Activated naive CD4-positive, alpha-beta T cell treated with anti-CD3 and anti-CD28 coated beads for 36 hours (primary cell): ENCODE data around the gene PACRGL. TPM values are rescaled to one million over a fixed set of nuclear protein-coding genes. Genes with fewer than 3 reads are reported as not detected.

ENCODE experiments used
- CTCF ChIA-PET: fragments of 350-600 bp; sonication (Branson Sonifier 250); formaldehyde crosslinking; loops from one replicate; lab custom pipeline; 2021; ENCODE audit warnings: antibody characterized with exemption; lab: Charles Lee
- DNase-seq: peaks from one replicate; pipeline ENCODE4 v3.0.0-alpha.2; 2020
- H3K27ac Mint-ChIP-seq: one replicate; pipeline ENCODE4 v1.8.0; 2021; ENCODE audit warnings: mild to moderate bottlenecking, mixed read lengths
- H3K27me3 Mint-ChIP-seq: one replicate; pipeline ENCODE4 v1.8.0; 2021; ENCODE audit warnings: low read depth, mixed read lengths
- H3K36me3 Mint-ChIP-seq: one replicate; pipeline ENCODE4 v1.8.0; 2021; ENCODE audit warnings: low read depth, mixed read lengths
- H3K4me1 Mint-ChIP-seq: one replicate; pipeline ENCODE4 v1.8.0; 2021; ENCODE audit warnings: low read depth, mixed read lengths
- H3K4me3 Mint-ChIP-seq: one replicate; pipeline ENCODE4 v1.8.0; 2021; ENCODE audit warnings: mild to moderate bottlenecking, moderate library complexity, mixed read lengths
- H3K9me3 Mint-ChIP-seq: one replicate; pipeline ENCODE4 v1.8.0; 2021; ENCODE audit warnings: mixed read lengths
- intact Hi-C: fragments of 100-400 bp; cut with micrococcal nuclease; formaldehyde crosslinking; loops from one replicate; pipeline ENCODE4 v1.15.1; 2023
- total RNA-seq, 2 experiments: library from RNA; stranded (reverse); gene quantifications; one replicate each; pipeline ENCODE4 v1.2.3, GENCODE V29; 2021

The PACRGL gene
- 10 to 100 TPM; 13.0 to 13.1 TPM for total RNA-seq

GRCh38 chr4:20700007-20700761 is at the start of gene PACRGL:
PACRGL (plus strand) TSS chr4:20700458; CDS start chr4:20704482, 4,024 bp downstream.
- Mint-ChIP-seq H3K9me3 (no peaks in the 10 kb centered on the region), H3K4me1 (peaks cover 30% of the 10 kb centered on the region), H3K27ac (peak within 1 kb of the TSS; percentile 85), H3K36me3 (peaks cover 11% of the 10 kb centered on the region), H3K4me3 (peak within 1 kb of the TSS; percentile 89), H3K27me3 (no peaks in the 10 kb centered on the region)
- intact Hi-C loops: loop anchor here (1.0 to 10.0 kb wide), 3 partner anchors 281 to 1805 kb away; no protein-coding TSS in a partner anchor
- peak; percentile 93 for DNase-seq
- CTCF ChIA-PET: interaction anchor here (1.0 to 2.5 kb wide), 3 partner anchors 12 to 76 kb away, joined by 3 to 12 read pairs (median 11); no protein-coding TSS in a partner anchor

DNA sequence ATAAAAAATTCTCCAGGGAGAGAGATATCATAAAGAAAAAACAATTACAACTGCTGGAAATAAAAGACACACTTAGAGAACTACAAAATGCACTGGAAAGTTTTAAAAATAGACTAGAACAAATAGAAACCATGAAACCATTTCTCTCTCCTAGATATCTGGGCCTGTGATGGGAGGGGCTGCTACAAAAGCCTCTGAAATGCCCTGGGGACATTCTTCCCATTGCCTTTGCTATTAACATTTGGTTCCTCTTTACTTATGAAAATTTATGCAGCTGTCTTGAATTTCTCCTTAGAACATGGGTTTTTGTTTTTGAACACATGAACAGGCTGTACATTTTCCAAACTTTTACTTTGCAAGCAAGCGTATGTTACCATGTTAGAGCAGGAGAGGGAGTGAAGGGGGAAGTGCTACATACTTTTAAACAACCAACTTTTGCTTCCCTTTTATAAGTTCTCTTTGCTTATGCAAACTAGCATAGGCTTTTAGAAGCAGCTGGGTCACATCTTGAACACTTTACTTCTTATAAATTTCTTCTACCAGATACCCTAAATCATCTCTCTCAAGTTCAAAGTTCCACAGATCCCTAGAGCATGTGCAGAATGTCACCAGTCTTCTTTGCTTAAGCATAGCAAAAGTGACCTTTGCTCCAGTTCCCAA is 47.9 kb upstream of the PACRGL start:
- intact Hi-C loops: no loop called here
- Mint-ChIP-seq H3K9me3 (no peaks in the 10 kb centered on the region), H3K27me3 (peaks cover 21% of the 10 kb centered on the region), H3K4me1 (no peaks in the 10 kb centered on the region), H3K4me3 (no peak overlapping the region), H3K36me3 (no peaks in the 10 kb centered on the region), H3K27ac (no peak overlapping the region)
- CTCF ChIA-PET: no interaction called here
- DNase-seq: no peak

GRCh38 chr4:20658456-20658855 is 41.8 kb upstream of the PACRGL start:
- CTCF ChIA-PET: no interaction called here
- Mint-ChIP-seq H3K36me3 (no peaks in the 10 kb centered on the region), H3K4me1 (peaks cover 2% of the 10 kb centered on the region), H3K27ac (no peak overlapping the region), H3K9me3 (no peaks in the 10 kb centered on the region), H3K27me3 (peaks cover 9% of the 10 kb centered on the region), H3K4me3 (no peak overlapping the region)
- no peak for DNase-seq
- intact Hi-C loops: no loop called here

GRCh38 chr4:20662851-20663250 is 37.4 kb upstream of the PACRGL start:
- H3K27me3 Mint-ChIP-seq: peaks cover 22% of the 10 kb centered on the region
- H3K9me3 Mint-ChIP-seq: no peaks in the 10 kb centered on the region
- H3K27ac Mint-ChIP-seq: no peak overlapping the region
- peaks cover 2% of the 10 kb centered on the region for H3K4me1 Mint-ChIP-seq
- no peak for DNase-seq
- CTCF ChIA-PET: no interaction called here
- H3K36me3 Mint-ChIP-seq: no peaks in the 10 kb centered on the region
- intact Hi-C loops: no loop called here
- H3K4me3 Mint-ChIP-seq: no peak overlapping the region

- CTCF ChIA-PET: interaction anchor here (0.9 to 1.3 kb wide), 2 partner anchors 18 to 105 kb away, joined by 3 to 4 read pairs; no protein-coding TSS in a partner anchor
- intact Hi-C loops: no loop called here
- H3K9me3 Mint-ChIP-seq: no peaks in the 10 kb centered on the region
- no peak overlapping the region for H3K27ac Mint-ChIP-seq
- H3K27me3 Mint-ChIP-seq: peaks cover 22% of the 10 kb centered on the region
- no peak overlapping the region for H3K4me3 Mint-ChIP-seq
- no peaks in the 10 kb centered on the region for H3K36me3 Mint-ChIP-seq
- DNase-seq: no peak
- peaks cover 2% of the 10 kb centered on the region for H3K4me1 Mint-ChIP-seq
Measured at GRCh38 chr4:20666012-20666860, 34.0 kb upstream of the PACRGL start.

DNA sequence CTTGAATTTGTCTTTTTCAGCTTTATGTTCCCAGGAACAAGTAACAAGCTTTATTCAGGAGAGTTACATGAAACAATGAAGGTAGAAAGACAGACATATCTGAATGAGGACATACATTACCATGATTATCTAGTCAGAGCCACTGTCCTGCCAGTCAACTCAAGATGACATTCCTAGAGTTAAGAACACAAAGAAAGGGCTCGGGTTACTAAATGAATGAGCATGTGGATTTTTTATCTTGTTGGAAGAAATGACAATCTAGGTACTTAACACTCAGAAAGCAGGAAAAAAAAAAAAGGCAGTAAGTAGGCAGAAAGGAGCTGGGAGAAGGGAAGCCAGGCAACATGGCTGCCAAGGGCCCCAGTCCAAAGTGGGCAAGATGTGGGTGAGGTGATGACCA is 28.0 kb upstream of the PACRGL start:
- no peak for DNase-seq
- Mint-ChIP-seq H3K9me3 (no peaks in the 10 kb centered on the region), H3K27me3 (peaks cover 6% of the 10 kb centered on the region), H3K4me3 (no peak overlapping the region), H3K36me3 (no peaks in the 10 kb centered on the region), H3K4me1 (no peaks in the 10 kb centered on the region), H3K27ac (no peak overlapping the region)
- intact Hi-C loops: no loop called here
- CTCF ChIA-PET: no interaction called here

- no peaks in the 10 kb centered on the region for H3K9me3 Mint-ChIP-seq
- no peaks in the 10 kb centered on the region for H3K4me1 Mint-ChIP-seq
- intact Hi-C loops: no loop called here
- H3K36me3 Mint-ChIP-seq: no peaks in the 10 kb centered on the region
- peaks cover 18% of the 10 kb centered on the region for H3K27me3 Mint-ChIP-seq
- no peak overlapping the region for H3K27ac Mint-ChIP-seq
- DNase-seq: no peak
- CTCF ChIA-PET: interaction anchor here (0.6 kb wide), 1 partner anchor 1038 kb away, joined by 5 read pairs; no protein-coding TSS in a partner anchor
- no peak overlapping the region for H3K4me3 Mint-ChIP-seq
Measured at GRCh38 chr4:20675786-20676185, 24.5 kb upstream of the PACRGL start.

DNA sequence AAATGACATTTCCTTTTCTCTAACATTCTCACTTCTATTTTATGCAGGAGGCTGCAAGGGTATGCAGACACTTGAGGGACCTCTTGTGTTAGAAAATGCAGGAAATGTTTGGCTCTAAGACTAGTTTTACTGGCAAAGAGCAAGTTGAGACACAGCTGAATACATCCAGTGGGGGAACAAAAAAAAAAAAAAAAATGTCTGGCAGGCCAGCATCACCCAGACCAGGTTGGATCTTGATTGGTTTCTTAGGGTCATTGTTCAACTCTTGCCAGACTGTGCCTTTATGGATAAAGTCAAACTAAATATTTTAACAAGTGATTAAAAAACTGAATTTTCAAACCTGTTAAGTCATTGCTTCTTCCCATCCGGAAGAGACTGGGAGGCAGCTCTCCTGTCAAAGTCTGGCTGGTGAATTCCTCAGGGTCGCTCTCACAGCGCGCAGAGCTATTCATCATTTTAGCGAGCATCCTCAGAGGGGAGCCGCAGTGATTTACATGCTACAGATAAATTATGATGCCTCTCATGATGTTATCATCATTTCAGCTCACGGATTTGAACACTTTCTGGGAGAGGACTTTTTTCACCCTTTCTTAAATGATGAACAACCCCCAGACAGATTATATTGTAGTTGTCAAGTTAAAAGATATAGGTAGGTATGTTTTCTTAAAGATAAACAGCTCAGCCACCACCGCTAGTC is 23.6 kb upstream of the PACRGL start:
- intact Hi-C loops: no loop called here
- DNase-seq: no peak
- H3K36me3 Mint-ChIP-seq: no peaks in the 10 kb centered on the region
- H3K27ac Mint-ChIP-seq: no peak overlapping the region
- H3K27me3 Mint-ChIP-seq: peaks cover 23% of the 10 kb centered on the region
- no peaks in the 10 kb centered on the region for H3K4me1 Mint-ChIP-seq
- no peak overlapping the region for H3K4me3 Mint-ChIP-seq
- H3K9me3 Mint-ChIP-seq: no peaks in the 10 kb centered on the region
- CTCF ChIA-PET: interaction anchor here (0.6 kb wide), 1 partner anchor 1039 kb away, joined by 5 read pairs; no protein-coding TSS in a partner anchor

GRCh38 chr4:20678400-20678799 is 21.9 kb upstream of the PACRGL start:
- Mint-ChIP-seq H3K27me3 (peaks cover 25% of the 10 kb centered on the region), H3K4me1 (no peaks in the 10 kb centered on the region), H3K9me3 (no peaks in the 10 kb centered on the region), H3K4me3 (no peak overlapping the region), H3K36me3 (no peaks in the 10 kb centered on the region), H3K27ac (no peak overlapping the region)
- DNase-seq: no peak
- intact Hi-C loops: no loop called here
- CTCF ChIA-PET: no interaction called here

- peaks cover 21% of the 10 kb centered on the region for H3K27me3 Mint-ChIP-seq
- H3K4me1 Mint-ChIP-seq: no peaks in the 10 kb centered on the region
- intact Hi-C loops: loop anchor here (5.0 to 10.0 kb wide), 3 partner anchors 135 to 1453 kb away; no protein-coding TSS in a partner anchor
- H3K9me3 Mint-ChIP-seq: no peaks in the 10 kb centered on the region
- CTCF ChIA-PET: no interaction called here
- no peak overlapping the region for H3K4me3 Mint-ChIP-seq
- no peaks in the 10 kb centered on the region for H3K36me3 Mint-ChIP-seq
- DNase-seq: no peak
- no peak overlapping the region for H3K27ac Mint-ChIP-seq
Measured at GRCh38 chr4:20679951-20680350, 20.3 kb upstream of the PACRGL start.

GRCh38 chr4:20680736-20681135 is 19.5 kb upstream of the PACRGL start:
- no peak overlapping the region for H3K27ac Mint-ChIP-seq
- no peak for DNase-seq
- intact Hi-C loops: loop anchor here (5.0 to 10.0 kb wide), 3 partner anchors 136 to 1453 kb away; no protein-coding TSS in a partner anchor
- no peaks in the 10 kb centered on the region for H3K4me1 Mint-ChIP-seq
- peaks cover 20% of the 10 kb centered on the region for H3K27me3 Mint-ChIP-seq
- no peaks in the 10 kb centered on the region for H3K36me3 Mint-ChIP-seq
- H3K9me3 Mint-ChIP-seq: no peaks in the 10 kb centered on the region
- CTCF ChIA-PET: no interaction called here
- H3K4me3 Mint-ChIP-seq: no peak overlapping the region
